NOMO-1 treated with dmso at 0.1 percent for 144 hours (cell line): Measurements from ENCODE around the gene AKTIP.
"Not testable (repeated sequence)": the region's sequence is repeated elsewhere in the genome, so short reads cannot be mapped to it uniquely, and the experiment has no call there.

Source experiments
- DNase-seq: peaks from one replicate; lab custom pipeline; 2025; ENCODE audit not compliant: unreplicated experiment; lab: John Stamatoyannopoulos, UW

Gene AKTIP

GRCh38 chr16:53515811-53516210, 12.8 kb upstream of the AKTIP start:
- DNase-seq = no peak

DNA sequence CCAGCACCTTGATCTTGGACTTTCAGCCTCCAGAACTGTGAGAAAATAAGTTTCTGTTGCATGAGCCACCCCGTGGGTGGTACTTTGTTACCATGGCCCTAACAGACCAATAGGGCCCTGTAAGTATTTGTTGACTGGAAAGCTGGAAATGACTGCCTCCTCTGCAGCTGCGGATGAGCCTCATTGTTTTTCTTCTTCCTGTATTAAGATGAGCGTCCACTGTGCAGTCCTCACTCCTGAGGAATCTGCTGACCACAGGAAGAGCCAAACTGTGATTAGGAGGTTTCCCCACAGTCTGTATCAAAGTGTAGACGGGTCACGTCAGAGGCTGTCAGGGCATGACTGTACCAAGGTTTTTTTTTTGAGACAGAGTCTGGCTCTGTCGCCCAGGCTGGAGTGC, 12.2 kb upstream of the AKTIP start:
- no peak for DNase-seq

- DNase-seq = not testable (repeated sequence)
Measured at GRCh38 chr16:53512795-53513194, 9.8 kb upstream of the AKTIP start.

DNA sequence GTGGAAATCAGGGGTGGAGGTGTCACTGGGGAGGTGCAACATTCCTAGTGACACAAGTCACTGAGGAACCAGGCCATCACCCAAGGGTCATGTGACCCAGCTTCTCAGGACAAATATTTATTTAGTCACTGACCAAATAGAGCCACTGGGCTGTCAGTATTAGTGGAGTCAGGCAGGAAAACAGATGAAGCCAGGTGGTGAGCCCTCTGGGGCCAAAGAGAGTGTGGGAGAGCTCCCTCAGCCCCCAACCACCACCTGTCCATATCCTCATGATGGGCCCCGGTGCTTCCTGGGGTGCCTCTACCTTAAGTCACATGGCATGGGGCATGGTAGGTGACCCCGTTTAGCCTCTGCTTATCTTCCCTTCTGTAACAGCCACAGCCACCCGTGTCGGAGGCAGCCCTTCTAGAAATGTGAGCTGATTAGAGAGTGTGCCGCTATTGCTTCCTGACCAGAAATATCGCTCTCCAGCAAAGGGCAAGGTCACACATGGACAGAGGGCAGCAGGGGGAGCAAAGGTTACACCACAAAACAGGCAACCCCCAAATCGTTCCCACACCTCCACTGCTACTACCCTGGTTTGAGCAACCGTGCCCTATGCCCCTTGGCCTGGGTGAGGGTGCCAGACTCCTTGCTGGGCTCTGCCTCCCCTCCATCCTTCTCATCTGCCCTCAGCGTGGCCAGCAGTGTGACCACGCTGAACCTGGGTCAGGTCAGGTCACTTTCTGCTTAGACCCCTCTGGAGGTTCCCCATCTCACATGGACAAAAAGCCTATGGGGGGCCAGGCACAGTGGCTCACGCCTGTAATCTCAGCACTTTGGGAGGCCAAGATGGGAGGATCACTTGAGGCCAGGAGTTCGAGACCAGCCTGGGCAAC, 8.6 kb upstream of the AKTIP start:
- DNase-seq = no peak

- no peak for DNase-seq
Measured at GRCh38 chr16:53511084-53511402, 8.0 kb upstream of the AKTIP start.

DNA sequence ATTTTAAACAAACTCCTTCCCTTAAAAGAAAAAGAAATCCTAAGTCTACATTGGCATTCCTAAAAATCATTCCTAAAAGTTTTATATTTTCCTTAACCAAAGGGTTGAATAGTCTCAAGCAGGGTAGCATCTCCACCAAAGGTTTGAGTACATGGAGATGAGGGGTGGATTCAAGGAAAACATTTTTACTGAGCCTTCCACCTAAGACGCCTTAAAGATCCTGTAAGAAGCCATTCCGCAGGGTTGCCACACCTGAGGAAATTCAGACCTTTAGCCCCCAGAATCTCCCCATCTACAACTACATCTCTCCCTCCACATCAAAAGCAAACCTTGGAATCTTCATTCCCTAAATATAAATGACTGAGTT, 7.7 kb upstream of the AKTIP start:
- no peak for DNase-seq

GRCh38 chr16:53509906-53510703, 7.1 kb upstream of the AKTIP start:
- DNase-seq = peak; percentile 10

GRCh38 chr16:53507464-53508179, 4.6 kb upstream of the AKTIP start:
- no peak for DNase-seq

- DNase-seq = no peak
Measured at GRCh38 chr16:53506254-53506653, 3.2 kb upstream of the AKTIP start.

- DNase-seq = no peak
Measured at GRCh38 chr16:53504665-53505064, 1.7 kb upstream of the AKTIP start.

- no peak for DNase-seq
Measured at GRCh38 chr16:53503991-53504663, 1.1 kb upstream of the AKTIP start.

GRCh38 chr16:53503270-53503923, 388 bp upstream of the AKTIP start:
- DNase-seq = peak; percentile 100

GRCh38 chr16:53501216-53501859, 1.7 kb downstream of the AKTIP start:
- peak; percentile 25 for DNase-seq

GRCh38 chr16:53498984-53499383, 4.0 kb downstream of the AKTIP start:
- DNase-seq = no peak

GRCh38 chr16:53495325-53495724, 7.7 kb downstream of the AKTIP start:
- DNase-seq = no peak

DNA sequence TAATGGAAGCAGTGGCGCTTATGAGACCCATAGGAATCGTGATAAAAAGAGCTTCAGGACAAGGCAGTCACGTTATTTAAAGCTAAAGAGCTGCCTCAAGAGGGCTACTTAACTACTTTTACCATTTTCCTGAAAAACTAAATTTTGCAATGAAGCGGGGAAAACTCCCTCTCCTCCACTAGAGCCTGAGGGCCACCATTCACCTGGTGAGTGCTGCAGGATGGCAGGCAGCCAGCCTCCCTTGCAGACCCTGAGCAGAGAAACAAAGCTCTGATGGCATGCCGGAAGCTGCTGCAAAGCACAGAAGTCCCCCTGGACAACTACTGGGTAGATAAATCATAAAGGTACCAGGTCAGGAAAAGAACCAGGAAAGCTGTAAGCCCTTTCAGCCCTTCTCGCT, 8.4 kb downstream of the AKTIP start:
- DNase-seq = no peak

- no peak for DNase-seq
Measured at GRCh38 chr16:53492503-53492902, 10.5 kb downstream of the AKTIP start.

GRCh38 chr16:53489755-53490154, 13.3 kb downstream of the AKTIP start:
- DNase-seq = no peak

DNA sequence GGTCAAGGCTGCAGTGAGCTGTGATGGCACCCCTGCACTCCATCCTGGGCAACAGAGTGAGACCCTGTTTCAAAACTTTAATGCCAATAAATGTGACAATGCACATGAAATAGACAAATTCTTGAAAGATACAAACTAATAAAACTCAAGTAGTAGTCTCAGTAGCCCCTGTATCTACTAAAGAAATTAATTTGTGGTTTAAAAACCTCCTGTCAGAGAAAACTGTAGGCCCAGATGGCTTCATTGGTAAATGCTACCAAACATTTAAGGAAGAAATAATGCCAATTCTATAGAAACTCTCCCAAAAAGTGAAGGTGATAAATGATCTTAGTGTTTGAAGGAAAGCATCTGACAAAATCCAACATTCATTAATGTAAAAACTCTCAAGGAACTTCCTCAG, 16.8 kb downstream of the AKTIP start:
- no peak for DNase-seq

DNA sequence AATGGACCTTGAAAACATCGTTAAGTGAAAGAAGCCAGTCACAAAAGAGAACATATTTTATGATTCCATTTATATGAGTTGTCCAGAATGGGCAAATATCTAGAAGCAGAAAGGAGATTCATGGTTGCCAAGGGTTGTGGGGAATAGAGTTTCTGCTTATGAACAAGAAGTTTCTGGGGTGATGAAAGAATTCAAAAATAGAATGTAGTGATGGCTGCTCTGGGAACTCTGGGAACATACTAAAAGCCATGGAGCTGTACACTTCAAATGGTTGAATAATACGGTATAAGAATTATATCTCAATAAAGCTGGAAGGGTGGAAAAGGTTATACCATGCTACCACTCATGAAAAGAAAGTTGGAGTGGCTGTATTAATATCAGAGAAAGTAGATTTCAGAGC, 18.5 kb downstream of the AKTIP start:
- DNase-seq = no peak
